Stimulated activated CD8-positive, alpha-beta memory T cell treated with anti-CD3 and anti-CD28 coated beads, Interleukin-7, amount 100 ng/mL, for 1 hour (primary cell): Measurements from ENCODE around the gene NODAL.

ENCODE experiments used
- DNase-seq, 2 donors: peaks; one replicate each; pipeline ENCODE4 v3.0.0-alpha.2; 2020; ENCODE audit warnings: low read depth in 2 of 2

NODAL gene

GRCh38 chr10:70462349-70462984, 21.0 kb upstream of the NODAL start:
- no peak for DNase-seq

GRCh38 chr10:70461397-70462348, 20.2 kb upstream of the NODAL start:
- no peak for DNase-seq

GRCh38 chr10:70459774-70460490, 18.5 kb upstream of the NODAL start:
- no peak for DNase-seq

GRCh38 chr10:70459061-70459773, 17.7 kb upstream of the NODAL start:
- DNase-seq = no peak

GRCh38 chr10:70458329-70459060, 17.0 kb upstream of the NODAL start:
- no peak for DNase-seq

- no peak for DNase-seq
Observed at GRCh38 chr10:70457759-70458305, 16.4 kb upstream of the NODAL start.

GRCh38 chr10:70456164-70456563, 14.7 kb upstream of the NODAL start:
- no peak for DNase-seq

- no peak for DNase-seq
Observed at GRCh38 chr10:70455213-70455630, 13.7 kb upstream of the NODAL start.

GRCh38 chr10:70448236-70448635, 6.8 kb upstream of the NODAL start:
- DNase-seq = no peak

- no peak for DNase-seq
Observed at GRCh38 chr10:70445718-70446657, 4.5 kb upstream of the NODAL start.

GRCh38 chr10:70444744-70445143, 3.3 kb upstream of the NODAL start:
- no peak for DNase-seq

GRCh38 chr10:70442332-70442988, 979 bp upstream of the NODAL start:
- DNase-seq = no peak

- DNase-seq = no peak
Observed at GRCh38 chr10:70441895-70442309, 421 bp upstream of the NODAL start.

- no peak for DNase-seq
Observed at GRCh38 chr10:70440296-70441160, 953 bp downstream of the NODAL start.

- no peak for DNase-seq
Observed at GRCh38 chr10:70437721-70438120, 3.8 kb downstream of the NODAL start.

GRCh38 chr10:70435241-70436085, 6.0 kb downstream of the NODAL start:
- DNase-seq = no peak
